GM21526 (cell line): ENCODE data around the gene LUZP1.
"Not testable (repeated sequence)": the region's sequence is repeated elsewhere in the genome, so short reads cannot be mapped to it uniquely, and the experiment has no call there.

Experiments
- ATAC-seq: cut with Tn5 transposase; IDR thresholded peaks from one replicate; pipeline ENCODE4 v1.9.1; 2021; ENCODE audit warnings: moderate library complexity; ENCODE audit not compliant: unreplicated experiment, low FRiP score

The LUZP1 gene

DNA sequence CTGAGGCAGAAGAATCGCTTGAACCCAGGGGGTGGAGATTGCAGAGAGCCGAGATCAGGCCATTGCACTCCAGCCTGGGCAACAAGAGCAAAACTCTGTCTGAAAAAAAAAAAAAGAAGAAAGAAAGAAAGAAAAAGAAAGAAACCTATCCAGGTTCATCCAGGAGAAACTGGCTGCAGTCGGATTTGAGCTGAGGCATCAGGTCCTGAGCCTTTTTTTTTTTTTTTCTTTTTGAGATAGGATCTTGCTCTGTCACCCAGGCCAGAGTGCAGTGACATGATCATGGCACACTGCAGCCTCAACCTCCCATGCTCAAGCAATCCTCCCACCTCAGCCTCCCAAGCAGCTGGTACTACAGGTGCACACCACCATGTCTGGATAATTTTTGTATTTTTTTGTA is 22.5 kb upstream of the LUZP1 start:
- no peak for ATAC-seq

DNA sequence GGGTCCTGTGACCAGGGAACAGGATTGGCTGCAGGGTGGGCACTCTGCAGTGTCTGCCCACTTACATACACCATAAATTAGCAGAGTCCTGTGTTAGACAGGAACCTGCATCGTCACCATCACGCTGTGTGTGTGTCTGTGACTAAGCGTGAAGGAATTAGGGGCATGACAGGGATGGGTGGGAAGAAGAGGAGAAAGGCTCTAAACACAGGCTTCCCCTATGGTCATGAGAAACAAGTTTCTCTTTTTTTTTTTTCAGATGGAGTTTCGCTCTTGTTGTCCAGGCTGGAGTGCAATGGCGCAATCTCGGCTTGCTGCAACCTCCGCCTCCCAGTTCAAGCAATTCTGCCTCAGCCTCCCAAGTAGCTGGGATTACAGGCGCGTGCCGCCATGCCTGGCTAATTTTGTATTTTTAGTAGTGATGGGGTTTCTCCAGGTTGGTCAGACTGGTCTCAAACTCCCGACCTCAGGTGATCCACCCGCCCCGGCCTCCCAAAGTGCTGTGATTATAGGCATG is 20.3 kb upstream of the LUZP1 start:
- not testable (repeated sequence) for ATAC-seq

DNA sequence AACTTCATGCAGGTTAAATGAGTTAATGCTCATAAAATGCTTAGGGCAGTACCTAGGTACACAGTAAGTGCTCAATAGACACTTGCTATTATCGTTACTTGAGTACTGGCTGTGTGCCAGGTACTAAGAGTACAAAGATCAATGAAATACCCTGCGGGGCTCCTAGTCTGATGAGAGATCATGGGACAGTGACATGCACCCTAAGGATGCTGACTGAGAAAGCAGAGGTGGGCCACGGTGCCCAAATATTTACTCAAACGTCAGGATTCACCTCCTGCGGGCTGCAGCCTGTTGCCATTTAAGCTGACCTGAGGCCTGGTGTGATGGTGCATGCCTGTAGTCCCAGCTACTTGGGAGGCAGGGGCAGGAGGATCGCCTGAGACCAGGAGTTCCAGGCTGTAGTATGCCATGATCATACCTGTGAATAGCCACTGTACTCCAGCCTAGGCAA is 19.8 kb upstream of the LUZP1 start:
- ATAC-seq: no peak

DNA sequence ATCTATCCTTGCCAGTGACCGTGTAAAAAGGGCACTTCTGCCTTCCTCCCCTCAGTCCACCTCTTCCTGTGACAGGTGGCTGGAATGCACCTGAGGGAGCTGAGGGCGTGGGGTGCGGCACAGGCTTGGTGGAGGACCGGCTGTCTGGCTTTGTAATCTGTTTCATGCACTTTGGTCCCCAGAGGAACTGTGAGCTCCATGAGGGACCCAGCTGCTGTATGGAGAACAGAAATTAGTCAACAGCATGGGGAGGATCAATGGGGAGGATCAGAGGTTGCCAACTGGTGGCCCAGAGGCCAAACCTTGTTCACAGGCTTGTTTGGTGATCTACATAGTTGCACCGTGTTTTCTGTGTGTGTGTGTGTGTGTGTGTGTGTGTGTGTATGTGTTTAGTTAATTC is 19.0 kb upstream of the LUZP1 start:
- no peak for ATAC-seq

DNA sequence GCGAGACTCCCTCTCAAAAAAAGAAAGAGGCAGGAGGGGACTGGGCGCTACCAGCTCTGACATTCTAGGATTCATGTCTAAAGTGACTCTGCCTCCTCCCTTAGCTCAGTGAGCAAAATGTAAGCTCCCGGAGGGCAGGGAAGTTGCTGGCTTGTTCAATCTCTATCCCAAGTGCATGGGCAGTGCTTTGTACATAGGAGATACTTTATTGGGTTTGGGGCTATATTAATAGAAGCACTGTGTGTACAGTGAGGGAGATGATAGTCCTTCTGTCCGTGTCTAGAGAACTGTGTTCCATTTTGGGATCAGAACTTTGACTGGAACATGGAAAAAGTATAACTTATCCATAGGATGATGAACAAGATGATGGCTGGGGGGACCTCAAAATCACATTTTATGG is 16.7 kb upstream of the LUZP1 start:
- no peak for ATAC-seq

DNA sequence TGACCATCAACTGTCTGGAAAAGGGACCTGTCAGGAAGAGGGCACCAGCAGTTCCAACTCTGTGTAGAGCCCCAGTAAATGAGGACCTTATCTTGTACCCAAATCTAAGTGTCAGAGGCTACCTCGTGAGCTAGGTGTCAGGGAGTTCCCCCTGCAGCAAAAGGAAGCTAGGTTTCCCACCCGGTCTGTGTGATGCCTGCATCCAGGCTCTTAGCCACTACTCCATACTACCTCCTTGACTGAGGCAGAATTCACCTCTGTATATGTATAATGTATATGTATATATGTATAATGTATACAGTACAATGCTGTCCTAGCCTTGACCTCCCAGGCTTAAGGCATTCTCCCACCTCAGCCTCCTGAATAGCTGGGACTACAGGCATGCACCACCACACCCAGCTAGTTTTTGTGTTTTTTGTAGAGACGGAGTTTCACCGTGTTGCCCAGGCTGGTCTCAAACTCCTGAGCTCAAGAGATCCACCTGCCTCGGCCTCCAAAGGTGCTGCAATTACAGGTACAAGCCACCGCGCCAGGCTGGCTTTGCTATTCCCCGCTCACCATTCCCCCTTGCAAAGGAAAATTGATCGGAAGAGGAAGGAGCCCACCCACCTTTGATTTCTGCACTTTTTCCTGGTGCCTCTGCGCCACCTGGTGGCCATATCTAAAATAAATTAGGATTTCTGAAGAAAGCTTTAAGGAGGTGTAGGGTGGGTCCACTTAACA is 15.7 kb upstream of the LUZP1 start:
- no peak for ATAC-seq

DNA sequence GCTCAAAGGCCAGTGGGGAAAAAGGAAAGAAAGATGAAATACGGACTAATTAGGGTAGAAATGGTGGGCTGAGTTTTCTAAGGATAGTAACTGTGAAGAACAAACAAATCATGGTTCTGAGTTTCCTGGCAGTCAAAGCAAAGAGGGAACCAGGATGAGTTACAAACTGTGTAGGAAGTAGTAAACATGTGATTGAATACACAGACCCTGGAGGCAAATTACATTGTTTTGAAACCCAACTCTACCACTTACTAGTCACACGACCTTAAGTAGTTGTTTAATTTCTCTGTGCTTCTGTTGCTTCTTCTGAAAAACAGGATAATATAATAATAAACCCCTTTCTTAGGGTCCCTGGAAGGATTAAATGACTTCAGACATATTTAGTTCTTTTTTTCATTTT is 11.2 kb upstream of the LUZP1 start:
- no peak for ATAC-seq

DNA sequence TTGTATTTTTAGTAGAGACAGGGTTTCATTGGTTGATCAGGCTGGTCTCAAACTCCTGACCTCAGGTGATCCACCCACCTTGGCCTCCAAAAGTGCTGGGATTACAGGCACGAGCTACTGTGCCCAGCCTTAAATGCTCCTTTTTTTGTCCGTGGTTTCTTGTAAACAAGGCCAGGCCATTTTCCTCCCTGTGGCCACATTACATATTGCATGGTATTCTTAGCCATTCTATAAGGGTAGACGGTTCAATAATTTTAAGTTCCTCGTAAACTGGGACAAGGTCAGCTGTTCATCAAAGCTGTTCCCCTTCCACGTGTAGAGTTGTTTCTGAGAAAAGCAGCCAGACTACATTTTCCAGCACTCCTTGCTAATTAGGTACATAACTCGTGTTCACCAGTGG is 10.3 kb upstream of the LUZP1 start:
- no peak for ATAC-seq

DNA sequence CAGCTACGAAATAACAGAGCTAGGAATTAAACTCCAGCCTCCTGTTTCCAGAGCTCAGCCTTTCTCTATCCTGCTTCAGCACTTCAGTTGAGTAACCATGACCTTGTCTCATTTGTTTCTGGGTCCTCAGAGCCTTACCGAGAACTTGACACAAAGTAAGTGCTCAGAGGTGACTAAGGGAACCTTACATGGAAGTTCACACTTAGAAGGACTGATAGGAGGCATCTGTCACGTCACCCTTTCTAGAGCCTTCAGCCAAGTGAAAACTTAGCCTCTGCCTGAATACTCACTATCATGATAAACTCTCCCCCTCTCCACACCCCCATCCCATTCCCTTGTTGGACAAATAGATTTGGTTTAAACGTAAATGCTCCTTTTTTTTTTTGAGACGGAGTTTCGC is 9.8 kb upstream of the LUZP1 start:
- no peak for ATAC-seq

DNA sequence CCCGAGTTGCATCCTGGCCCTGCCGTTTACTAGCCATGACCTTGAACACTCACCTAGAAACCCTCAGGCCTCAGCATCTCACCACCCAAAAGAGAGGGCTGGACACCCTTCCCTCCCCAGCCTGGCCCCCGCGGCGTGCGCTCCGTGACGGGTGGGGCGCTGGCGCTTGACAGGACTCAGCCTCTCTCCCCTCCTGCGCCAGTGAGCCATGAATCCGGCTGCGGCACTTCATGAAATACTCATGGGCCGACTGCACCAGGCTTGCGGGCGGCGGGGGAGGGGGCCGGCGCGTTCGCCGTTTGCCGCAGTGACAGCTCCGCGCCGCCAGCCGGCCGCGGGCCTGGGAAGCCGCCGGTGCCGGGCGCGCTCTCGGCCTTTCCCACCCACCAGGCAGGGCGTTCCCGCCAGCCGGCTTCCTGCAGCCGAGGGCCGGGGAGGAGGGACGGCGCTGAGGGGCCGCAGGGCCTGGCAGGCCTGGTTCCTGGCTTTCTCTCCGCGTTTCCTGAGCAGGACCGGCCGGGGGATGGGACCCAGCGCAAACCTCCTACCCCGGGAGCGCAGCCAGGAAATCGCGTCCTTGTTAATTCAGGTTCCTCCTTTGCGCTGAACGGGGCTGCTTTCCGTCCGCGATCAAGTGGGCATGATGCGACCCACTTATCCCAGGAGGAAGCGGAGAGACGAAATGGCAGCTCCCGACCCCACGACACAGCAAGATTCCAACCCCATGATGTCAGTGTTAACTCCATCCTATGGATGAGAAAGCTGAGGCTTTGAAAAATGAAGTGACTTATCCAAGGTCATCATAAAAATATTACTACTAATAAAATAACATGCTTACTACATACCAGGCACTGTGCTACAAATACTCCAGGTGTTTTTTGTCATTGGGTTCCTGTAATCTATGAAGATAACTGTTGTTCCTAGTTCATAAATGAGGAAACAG is 9.1 kb upstream of the LUZP1 start:
- ATAC-seq: no peak

DNA sequence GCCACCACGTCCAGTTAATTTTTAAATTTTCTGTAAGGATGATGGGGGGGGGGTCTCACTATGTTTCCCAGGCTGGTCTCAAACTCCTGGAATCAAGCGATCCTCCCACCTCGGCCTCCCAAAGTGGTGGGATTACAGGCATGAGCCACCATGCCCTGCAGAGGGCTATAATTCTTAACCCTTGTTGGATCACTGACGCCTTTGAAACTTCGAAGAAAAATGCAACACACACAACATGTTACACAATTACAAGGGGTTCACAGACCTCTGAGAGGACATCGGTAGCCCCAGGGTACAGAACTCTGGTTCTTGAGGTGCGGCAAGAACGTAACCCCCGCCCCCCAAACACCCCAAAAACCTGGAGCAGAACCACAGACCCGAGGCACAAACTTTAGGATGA is 8.4 kb upstream of the LUZP1 start:
- no peak for ATAC-seq

DNA sequence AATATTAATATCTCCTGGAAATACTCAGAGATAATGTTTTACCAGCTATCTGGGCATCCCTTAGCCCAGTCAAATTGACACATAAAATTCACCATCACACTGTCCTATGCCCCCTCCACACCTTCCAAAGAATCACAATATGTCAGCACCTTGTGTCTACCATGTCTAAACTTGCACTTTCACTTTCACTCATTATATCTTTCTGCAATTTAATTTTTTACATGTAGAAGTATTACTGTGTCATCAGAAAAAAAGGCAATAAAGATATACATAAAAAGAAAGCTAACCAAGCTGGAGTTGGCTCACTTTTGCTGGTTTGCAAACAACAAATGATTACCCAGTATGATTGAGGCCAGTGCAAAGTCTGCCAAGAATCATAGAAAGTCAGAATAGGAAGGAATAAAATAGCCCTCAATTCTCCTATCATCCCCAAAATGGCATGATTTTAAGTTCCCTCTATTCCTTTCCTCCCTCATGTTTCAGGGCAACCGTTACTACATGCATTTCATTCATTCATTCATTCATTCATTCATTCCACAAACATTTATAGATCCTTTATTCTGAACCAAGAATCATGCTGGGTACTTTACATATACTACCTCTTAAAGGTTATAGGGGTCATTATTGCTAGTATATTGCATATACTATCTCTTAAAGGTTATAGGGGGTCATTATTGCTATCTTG is 5.9 kb upstream of the LUZP1 start:
- ATAC-seq: no peak

DNA sequence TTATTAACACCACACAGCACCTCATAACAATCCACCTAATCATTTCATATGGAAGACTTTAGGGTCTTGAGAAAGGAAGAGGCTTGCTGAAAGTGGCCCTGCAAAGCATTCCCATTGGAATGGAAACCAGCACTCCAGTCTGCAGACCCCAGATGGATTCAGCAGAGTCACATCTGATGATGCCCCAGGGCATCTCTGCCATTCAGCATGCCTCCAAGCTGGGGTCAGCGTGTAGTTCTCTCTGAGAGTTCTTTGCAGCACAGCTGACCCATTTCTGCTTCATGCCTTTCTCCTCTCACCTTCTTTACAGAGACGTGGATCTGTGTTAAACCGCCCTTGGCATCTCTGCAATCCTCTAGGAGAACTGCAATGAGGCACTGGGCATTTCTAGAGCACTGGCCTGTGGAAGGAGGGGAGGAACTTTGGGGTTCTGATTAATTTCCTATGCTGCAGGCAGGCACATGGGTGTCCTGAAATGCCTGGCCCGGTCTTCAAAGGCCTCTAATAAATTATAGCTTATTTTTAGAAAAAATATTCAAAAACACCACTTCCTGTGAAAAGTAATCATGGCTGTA is 2.6 kb upstream of the LUZP1 start:
- ATAC-seq: no peak

DNA sequence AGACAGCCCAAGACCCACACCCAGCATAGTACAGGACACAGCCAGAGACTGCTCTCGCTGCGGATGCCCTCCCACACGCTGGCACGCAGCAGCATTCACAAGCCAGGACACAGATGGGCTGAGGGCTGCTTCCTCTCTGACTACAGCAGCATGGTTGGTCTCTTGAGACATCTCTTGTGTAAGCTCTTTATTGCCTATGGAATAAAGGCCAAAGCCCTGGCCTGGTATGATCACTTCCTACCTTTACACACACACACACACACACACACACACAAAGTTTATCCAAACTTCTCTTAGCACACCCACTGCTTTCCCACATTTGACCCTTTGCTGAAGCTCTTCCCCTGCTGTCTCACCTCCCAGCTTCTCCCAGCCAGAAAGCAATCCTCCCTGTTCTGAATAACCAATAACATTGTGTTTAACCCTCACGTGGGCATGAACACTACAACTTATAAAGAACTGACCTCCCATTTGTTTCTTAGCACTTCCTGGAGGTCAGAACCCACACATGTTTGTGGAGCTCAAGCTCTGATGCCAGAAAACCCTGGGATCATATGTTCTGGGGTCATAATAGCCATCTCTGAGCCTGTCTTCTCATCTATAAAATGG is 1.2 kb upstream of the LUZP1 start:
- no peak for ATAC-seq

DNA sequence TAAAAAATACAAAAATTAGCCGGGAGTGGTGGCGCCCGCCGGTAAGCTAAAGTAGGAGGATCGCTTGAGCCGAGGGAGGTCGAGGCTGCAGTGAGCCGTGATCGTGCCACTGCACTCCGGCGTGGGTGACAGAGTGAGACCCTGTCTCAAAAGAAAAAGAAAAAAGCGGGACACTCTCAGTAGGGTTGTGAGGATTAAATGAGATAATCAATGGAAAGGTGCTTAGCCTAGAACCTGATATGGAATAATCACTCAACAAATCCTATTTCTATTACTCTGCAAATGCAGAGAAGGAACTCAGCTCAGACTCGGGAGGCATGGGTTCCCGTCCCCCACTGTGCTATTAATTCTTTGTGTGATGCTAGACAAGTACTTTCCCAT is 529 bp upstream of the LUZP1 start:
- ATAC-seq: no peak

DNA sequence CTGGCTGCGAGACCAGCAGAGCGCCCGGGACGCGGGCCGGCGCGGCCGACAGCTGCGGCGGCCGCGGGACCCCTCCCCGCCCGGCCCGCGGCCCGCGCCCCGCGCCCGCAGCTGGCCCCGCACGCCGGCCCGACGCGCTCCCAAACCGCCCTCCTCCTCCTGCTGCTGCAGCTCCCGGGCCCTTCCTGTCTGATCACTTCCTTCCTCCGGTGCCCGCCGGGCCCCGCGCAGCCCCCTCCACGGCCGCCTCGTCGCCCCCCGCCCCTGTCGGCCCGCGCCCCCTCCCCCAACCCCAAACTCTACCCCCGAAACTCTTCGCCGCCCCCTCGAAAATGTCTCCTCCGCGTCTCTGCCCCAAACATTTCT is 594 bp downstream of the LUZP1 start:
- ATAC-seq: no peak

DNA sequence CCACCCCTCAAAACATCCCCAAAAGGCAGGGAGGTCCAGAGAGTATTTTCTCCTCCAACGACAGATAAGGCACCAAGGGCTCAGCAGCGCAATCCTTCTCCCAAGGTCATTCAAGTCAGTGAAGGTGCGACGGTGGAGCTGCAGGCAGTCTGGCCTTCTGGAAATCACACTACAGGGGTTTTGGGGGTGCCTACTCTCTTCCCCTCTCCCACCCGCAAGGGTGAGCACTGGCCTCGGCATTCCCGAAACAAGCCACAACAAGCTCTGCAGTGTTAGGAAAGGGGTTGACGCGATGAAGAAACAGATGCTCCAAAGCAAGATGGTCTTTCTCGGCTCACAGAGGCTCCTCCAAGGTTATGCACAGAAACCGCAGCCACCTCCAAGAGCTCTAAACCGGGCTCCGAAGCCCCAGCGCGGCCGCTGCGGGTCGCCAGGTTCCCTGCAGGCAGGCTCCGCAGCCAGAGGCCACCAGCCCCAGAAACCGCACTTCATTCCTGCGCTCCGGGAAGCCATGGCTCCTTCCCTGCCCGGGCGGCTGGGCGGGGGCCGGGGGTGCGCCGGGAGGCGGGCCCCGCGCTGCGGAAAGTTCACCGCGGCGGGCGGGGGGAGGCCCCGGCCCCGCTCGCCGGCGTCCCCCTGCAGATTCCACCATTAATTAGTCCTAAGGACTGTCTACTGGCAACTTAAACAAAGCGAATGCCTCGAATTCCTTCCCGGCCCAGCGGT is 1.1 kb downstream of the LUZP1 start:
- no peak for ATAC-seq

DNA sequence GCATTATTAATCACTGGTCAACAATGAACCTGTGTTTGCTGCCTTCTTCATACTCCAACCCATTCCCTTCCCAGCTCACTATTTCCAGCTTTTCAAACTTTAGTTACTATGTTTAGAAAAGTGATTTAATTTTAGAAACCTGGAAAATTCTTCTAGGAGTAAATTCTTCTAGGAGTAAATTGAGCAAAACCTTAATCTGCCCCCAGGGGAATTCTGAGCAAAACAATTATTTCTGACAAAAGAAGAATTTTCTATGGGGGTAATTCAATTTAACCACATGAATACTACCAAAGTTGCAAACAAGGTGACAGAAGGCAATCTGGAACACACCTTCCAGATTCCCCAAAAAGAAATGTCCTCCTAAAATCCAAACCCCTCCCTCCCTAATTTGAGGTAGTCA is 1.8 kb downstream of the LUZP1 start:
- no peak for ATAC-seq

DNA sequence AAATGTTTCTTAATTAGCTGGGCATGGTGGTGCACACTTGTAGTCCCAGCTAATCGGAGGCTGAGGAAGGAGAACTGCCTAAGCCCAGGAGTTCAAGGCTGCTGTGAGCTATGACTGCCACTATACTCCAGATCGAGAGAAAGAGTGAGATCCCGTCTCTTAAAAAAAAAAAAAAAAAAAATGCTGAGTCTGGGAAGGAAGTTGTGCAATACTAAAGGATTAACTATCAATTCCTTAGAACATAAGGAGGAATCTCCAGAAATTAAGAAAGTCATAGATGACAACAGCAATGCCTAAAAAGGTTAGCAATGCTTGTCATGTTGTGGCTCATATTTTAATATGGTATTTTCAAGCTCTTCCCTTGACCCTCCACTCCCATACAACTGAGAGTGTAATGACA is 5.3 kb downstream of the LUZP1 start:
- no peak for ATAC-seq
